HG02642 (cell line): ENCODE data around the gene SLC25A31.

ENCODE experiments used
- ATAC-seq: cut with Tn5 transposase; IDR thresholded peaks from one replicate; pipeline ENCODE4 v1.9.1; 2021; ENCODE audit warnings: mild to moderate bottlenecking; ENCODE audit not compliant: unreplicated experiment, poor library complexity

SLC25A31 gene

DNA sequence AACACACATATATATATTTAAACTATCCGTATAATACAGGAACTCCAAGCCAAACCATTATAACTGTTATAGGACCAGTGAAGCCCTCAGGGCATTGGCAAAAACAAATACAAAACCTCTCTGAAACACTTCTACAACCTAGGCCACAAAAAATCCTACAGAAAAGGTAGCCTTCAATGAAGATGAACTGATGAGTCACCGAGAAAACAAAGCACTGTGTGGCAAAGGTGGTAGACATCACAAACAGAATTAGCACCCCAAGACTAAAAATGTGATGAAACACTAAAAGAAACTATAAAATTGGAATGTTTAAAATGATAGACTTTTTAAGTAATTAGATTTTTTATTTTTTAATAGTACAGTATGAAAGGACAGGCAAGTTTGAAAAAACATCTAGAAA lies 46.4 kb downstream of the SLC25A31 start:
- ATAC-seq = no peak

DNA sequence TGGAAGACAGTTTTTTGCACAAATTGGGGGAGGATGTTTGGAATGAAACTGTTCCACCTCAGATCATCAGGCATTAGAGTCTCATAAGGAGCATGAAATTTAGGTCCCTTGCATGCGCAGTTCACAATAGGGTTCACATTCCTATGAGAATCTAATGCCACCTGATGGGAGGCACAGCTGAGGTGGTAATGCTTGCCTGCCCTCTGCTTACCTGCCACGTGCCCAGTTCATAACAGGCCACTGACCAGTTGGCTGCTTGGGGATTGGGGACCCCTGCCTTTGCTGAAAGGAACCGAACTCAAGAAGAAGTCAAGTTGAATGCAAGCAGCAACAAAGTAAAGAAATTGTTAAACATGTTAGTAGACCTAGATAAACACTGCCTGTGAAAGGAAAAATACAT lies 47.3 kb downstream of the SLC25A31 start:
- no peak for ATAC-seq

GRCh38 chr4:127778102-127778501 lies 47.9 kb downstream of the SLC25A31 start:
- no peak for ATAC-seq

GRCh38 chr4:127780598-127780997 lies 50.4 kb downstream of the SLC25A31 start:
- ATAC-seq = no peak

- ATAC-seq = peak; percentile 40
Observed at GRCh38 chr4:127781300-127782024, 51.3 kb downstream of the SLC25A31 start.

DNA sequence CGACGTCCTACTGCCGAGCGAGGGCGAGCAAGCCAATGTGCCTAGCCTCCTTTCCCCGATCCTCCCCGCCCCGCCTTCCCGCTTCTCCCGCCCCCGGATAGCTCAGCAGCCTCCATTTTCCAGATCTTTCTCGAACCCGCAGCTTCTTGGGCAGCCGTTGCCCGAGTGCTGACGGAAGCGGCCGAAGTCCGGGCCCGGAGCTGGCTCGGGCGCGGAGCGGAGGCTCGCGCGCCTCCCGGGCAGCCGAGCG lies 51.8 kb downstream of the SLC25A31 start:
- ATAC-seq = peak; percentile 83

DNA sequence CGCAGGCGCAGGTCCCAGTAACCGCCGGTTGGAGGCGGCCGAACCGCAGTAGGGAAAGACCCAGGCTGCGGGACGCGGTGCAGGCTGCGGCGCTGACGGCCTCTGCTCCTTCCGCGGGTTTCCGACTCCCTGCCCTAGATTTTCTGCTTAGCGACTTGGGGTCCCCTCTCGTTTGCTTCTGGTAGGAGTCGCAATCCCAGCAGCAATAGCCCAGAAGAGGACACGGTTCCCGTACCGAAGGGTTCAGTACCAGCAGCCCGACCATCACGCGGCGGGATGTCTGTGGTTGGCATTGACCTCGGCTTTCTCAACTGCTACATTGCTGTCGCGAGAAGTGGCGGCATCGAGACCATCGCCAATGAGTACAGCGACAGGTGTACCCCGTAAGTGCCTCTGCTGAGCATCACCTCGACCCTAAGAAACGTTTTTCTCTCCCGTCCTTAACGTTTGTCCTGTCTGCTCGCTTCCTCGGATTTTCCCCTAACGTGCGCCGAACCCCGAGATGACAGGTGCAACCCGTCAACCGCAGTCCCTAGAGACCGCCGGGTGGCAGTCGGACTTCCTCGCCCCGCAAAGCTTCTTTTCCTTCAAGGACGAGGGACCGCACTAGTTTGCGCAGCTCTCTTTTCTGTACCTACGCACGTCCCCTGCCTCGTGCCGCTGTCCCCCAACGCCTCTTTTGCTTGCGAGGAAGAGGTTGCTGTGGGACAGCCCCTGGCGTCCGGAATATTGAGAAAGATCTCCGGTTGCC lies 52.2 kb downstream of the SLC25A31 start, which contains the start of gene HSPA4L:
HSPA4L (plus strand) TSS at position 48 of the 751 bp plus-strand sequence; CDS start at position 277, 229 bp downstream.
- ATAC-seq = peak; percentile 46

DNA sequence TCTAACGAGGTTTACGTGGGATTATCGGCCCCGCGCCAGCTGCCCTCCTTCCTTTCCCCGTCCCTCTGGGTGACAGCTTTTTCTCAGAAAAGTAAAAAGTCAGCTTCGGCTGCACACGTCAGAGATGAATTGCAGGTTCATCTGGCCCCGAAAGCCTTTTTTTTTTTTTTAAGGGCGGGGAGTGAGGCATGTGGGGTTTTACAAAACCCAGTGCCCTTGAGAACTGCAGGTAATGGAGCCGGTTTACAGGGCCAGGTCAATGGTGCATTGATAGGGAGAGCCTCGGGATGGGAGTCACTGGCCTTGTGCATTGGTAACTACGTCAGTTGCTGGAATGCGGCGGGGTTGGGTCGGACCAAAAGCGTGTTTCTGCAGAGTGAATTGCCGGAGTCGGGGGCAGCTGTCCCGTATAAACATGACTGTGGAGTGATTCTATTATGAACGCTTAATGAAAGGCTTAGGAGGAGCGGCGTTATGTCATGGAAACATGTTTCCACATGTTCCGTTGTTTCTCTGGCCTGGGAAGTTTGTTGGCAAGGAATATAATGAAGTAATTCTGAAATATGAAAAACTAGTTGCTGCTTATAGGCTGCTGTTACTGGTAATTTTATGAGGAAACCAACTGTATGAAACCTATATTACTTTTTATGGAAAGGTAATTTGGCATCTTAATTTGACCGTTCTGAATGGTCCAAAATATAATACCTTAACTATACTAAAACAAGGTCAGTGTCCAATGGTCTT lies 53.0 kb downstream of the SLC25A31 start:
- ATAC-seq = no peak

- no peak for ATAC-seq
Observed at GRCh38 chr4:127783955-127784770, 54.0 kb downstream of the SLC25A31 start.

DNA sequence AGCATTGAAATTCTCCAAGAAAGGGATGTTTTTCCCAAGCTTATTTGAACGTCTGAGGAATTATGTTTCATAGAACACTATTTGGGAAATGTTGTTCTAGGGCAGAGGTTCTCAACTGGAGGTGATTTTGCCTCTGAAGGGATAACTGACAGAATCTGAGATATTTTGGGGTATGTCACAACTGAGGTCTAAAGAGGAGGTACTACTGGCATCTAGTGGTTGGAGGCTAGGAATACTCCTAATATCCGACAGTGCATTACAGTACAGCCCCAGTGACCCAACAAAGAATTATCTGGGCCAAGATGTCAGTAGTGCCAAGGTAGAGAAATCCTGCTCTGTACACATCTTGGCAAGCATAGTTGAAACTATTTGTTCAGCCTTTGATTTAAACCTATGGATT lies 58.3 kb downstream of the SLC25A31 start:
- ATAC-seq = peak; percentile 64

GRCh38 chr4:127791391-127791790 lies 61.2 kb downstream of the SLC25A31 start:
- ATAC-seq = no peak

GRCh38 chr4:127793528-127793927 lies 63.3 kb downstream of the SLC25A31 start:
- ATAC-seq = no peak

DNA sequence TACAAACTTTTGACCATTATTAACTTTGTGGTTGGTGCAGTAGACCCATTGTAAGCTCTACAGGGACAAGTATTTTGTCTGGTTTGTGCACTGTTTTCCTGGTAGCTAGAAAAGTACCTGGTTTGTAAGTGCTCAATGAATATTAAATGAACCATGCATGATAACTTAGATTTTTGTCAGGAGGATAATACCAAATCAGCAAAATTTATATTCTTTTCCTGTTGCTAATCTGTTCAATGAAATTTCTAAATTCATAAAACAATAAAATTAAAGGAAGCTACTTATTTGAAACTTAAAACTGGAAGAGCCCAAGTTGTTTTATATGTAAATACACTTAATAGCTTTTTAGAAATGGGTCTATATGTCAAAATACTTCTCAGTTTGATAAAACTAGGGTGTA lies 69.5 kb downstream of the SLC25A31 start:
- no peak for ATAC-seq

GRCh38 chr4:127809173-127809800 lies 79.1 kb downstream of the SLC25A31 start:
- ATAC-seq = no peak

DNA sequence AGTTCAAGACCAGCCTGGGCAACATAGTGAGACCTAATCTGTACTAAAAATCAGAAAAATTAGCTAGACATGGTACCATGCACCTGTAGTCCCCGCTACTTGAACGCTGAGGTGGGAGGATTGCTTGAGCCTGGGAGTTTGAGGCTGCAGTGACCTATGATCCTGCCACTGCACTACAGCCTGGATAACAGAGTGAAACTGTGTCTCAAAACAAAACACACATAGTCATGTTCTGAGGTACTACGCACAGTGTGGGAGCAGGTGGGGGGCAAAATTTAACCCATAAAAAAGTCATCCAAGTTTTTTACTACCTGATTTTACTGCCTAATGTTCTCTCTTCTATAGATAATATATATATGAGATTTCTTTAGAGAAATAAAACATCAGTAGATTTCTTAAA lies 80.4 kb downstream of the SLC25A31 start:
- no peak for ATAC-seq

DNA sequence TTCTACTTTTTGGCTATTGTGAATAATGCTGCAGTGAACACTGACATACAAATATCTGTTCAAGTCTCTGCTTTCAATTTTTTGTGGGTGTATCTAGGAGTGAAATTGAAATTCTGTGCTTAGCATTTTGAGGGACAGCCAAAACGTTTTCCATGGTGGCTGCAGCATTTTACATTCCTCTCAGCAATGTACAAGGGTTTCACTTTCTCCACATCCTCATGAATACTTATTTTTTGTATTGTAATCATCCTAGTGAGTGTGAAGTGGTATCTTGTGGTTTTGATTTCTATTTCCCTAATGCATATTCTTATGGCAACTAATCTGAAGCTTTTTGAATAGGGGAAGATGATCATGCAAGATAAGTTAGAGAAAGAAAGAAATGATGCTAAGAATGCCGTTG lies 92.2 kb downstream of the SLC25A31 start:
- no peak for ATAC-seq
